Body of pancreas (tissue), 4 donors: ENCODE data around the gene KLF18.

Source experiments
- POLR2A ChIP-seq, 3 donors: fragments of 450-650 bp; IDR thresholded peaks; one replicate each; pipeline ENCODE4 v1.6.1; 2016; ENCODE audit warnings: antibody characterized with exemption in 3 of 3, mild to moderate bottlenecking in 2 of 3
- TF ChIP-seq, protein P1 (sequence below), 7 experiments: fragments of 450-650 bp in 4 of 7; fragments of 200-600 bp in 3 of 7; sonication (generic) in 3 of 7; IDR thresholded peaks; one replicate each; pipeline ENCODE4 v1.5.1; 2016 to 2019; ENCODE audit warnings: antibody characterized with exemption in 7 of 7

GRCh38 chr1:44141531-44141930 lies at the start of gene KLF18:
- TF ChIP-seq, protein P1, sequence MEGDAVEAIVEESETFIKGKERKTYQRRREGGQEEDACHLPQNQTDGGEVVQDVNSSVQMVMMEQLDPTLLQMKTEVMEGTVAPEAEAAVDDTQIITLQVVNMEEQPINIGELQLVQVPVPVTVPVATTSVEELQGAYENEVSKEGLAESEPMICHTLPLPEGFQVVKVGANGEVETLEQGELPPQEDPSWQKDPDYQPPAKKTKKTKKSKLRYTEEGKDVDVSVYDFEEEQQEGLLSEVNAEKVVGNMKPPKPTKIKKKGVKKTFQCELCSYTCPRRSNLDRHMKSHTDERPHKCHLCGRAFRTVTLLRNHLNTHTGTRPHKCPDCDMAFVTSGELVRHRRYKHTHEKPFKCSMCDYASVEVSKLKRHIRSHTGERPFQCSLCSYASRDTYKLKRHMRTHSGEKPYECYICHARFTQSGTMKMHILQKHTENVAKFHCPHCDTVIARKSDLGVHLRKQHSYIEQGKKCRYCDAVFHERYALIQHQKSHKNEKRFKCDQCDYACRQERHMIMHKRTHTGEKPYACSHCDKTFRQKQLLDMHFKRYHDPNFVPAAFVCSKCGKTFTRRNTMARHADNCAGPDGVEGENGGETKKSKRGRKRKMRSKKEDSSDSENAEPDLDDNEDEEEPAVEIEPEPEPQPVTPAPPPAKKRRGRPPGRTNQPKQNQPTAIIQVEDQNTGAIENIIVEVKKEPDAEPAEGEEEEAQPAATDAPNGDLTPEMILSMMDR (IDR thresholded peaks at IDR 0.05) = no peak
- no peak for TF ChIP-seq POLR2A (IDR thresholded peaks at IDR 0.05)
